Sigmoid colon (tissue), 4 donors: Measurements from ENCODE around the gene CATSPERD.

Source experiments
- CTCF ChIP-seq, 4 experiments: fragments of 450-650 bp in 3 of 4; fragments of 200-600 bp in 1 of 4; IDR thresholded peaks; one replicate each; pipeline ENCODE4 v1.5.1; 2016 to 2019; ENCODE audit warnings: antibody characterized with exemption in 4 of 4, mild to moderate bottlenecking in 3 of 4, moderate library complexity in 2 of 4
- POLR2A ChIP-seq, 2 donors: fragments of 450-650 bp; IDR thresholded peaks; one replicate each; pipeline ENCODE4 v1.6.1; 2016; ENCODE audit warnings: antibody characterized with exemption in 2 of 2, mild to moderate bottlenecking in 2 of 2, moderate library complexity in 2 of 2
- POLR2AphosphoS5 ChIP-seq, 4 donors: sonication (generic); formaldehyde crosslinking; IDR thresholded peaks; one replicate each; pipeline ENCODE4 v1.6.1; 2017; ENCODE audit warnings: antibody characterized with exemption in 4 of 4

- no peak for TF ChIP-seq CTCF (IDR thresholded peaks at IDR 0.05)
- TF ChIP-seq POLR2AphosphoS5 (IDR thresholded peaks at IDR 0.05) = no peak
- no peak for TF ChIP-seq POLR2A (IDR thresholded peaks at IDR 0.05)
Observed at GRCh38 chr19:5673752-5674151, 46.7 kb upstream of the CATSPERD start.
